Right renal pelvis (tissue), 4 donors: Measurements from ENCODE around the gene ATP8B1. TPM values are rescaled to one million over a fixed set of nuclear protein-coding genes. Genes with fewer than 3 reads are reported as not detected.

ENCODE experiments used
- DNase-seq, 4 donors: peaks; one replicate each; pipeline ENCODE4 v3.0.0-alpha.2; 2013; ENCODE audit warnings: low read depth in 4 of 4, low spot score in 3 of 4, missing footprints in 1 of 4
- polyA plus RNA-seq, 4 donors: library from polyadenylated mRNA; unstranded; fragments of 120-200 nt; gene quantifications; one replicate each; pipeline ENCODE4 v1.2.1, GENCODE V29; 2013; ENCODE audit not compliant: insufficient read length in 4 of 4

The ATP8B1 gene
- polyA plus RNA-seq, 4 donors = 26.4 to 34.5 (median 28.1) TPM

DNA sequence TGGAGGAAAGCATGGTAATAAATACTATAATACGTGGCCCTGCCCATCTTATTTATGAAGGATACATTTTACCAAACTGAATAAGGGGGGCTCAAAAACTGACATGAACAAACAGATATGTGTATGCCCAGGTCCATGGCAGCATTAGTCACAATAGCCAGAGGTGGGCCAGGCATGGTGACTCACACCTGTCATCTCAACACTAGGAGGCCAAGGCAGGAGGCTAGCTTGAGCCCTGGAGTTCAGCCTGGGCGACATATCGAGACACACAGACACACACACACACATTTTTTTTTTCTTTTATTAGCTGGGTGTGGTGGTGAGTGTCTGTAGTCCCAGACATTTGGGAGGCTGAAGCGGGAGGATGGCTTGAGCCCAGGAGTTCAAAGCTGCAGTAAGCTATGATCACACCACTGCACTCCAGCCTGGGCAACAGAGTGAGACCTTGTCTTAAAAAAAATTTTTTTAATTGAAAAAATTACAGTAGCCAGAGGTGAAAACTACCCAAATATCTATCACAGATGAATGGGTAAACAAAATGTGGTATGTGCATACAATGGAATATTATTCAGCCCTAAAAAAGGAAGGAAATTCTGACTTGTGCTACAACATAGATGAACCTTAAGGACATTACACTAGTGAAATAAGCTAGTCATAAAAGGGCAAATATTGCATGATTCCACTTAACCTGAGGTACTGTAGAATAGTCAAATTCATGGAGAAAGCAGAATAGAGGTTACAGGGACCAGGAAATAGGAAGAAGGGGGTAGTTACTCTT lies 8.0 kb downstream of the ATP8B1 start:
- DNase-seq = no peak

DNA sequence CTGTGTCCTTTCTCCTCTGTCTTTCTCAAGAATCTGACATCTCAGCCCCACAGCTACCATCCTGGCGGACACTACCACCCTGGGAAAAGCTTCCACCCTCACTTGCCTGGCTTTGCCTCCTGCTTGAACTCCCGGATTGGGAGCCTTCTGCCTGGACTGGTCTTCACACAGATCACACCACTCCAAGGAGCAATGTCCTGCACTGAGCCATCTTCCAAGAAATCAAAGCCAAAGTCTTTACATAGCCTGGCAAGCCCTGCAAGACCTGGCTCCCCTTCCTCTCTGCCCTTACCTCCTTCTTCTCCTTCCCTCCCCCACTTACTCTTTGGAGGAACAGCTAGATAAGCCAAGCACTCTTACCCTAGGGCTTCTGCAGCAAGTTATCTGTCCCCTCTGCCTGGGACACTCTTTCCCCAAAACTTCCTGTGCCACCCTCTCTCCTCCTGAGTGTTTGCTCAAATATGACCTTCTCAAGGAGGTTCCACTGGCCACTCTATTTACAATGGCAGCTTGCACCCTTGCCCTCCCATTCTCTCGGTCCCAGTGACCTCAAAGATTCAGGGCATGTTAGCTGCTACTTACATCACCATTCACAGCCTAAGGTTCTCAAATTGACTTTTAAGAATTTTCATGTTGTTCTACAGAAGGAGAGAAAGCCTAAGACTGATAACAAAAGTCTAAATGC lies 9.7 kb downstream of the ATP8B1 start:
- no peak for DNase-seq

DNA sequence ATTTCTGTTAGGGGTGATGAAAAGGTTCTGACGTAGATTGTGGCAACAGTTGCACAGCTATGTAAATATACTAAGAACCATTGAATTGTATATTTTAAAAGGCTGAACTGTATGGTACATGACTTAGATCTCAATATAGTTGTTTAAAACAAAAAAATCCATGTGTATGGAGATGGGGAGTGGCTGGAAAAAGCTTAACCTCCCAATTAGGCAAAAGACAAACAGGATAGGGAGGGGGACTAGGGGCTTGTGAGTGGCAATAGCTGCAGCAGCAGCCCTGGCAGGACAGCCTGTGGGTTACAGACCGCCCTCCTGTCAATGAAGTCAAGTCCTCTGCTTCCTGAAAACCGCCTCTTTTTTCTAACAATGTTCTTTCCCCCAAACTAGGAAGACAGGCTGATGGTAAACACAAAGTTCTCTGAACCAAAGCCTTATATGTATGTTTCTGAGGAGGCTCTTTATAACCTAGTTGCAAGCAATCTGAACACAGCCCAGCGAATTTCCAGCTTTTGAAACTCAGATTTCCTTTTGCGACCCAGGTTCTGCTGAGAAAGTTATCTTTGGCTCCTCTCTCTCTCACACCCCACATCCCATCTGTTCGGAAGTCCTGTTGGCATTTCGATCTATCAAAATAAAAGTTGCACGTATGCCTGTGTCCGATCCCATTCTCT lies 10.3 kb downstream of the ATP8B1 start:
- DNase-seq = no peak

DNA sequence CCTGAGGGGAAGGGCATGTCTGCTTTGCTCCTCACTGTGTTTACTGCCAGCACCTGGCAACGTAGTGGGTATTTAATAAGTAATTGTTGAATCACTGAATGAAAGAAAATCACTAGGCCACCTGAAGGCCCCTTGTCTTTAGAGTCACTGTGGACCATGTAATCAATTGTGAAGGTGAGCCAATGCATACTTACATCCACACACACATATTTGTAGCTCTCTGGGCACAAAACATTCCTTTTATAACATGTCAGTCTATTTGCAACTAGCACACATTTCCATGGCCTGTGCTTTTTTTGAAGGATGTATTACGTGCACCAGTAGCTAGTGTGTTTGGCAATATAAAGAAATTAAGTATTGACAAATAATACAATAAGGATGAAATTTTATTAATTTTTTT lies 11.2 kb downstream of the ATP8B1 start:
- no peak for DNase-seq

DNA sequence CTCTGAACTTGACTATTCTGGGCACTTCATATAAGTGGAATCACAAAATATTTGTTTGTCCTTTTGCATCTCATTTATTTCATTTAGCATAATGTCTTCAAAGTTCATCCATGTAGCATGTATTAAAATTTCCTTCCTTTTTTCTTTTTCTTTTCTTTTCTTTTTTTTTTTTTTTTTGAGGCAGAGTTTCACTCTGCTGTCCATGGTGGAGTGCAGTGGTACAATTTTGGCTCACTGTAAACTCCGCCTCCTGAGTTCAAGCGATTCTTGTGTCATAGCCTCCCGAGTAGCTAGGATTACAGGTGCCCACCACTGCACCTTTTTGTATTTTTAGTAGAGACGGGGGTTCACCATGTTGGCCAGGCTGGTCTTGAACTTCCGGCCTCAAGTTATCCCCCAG lies 11.9 kb downstream of the ATP8B1 start:
- no peak for DNase-seq

DNA sequence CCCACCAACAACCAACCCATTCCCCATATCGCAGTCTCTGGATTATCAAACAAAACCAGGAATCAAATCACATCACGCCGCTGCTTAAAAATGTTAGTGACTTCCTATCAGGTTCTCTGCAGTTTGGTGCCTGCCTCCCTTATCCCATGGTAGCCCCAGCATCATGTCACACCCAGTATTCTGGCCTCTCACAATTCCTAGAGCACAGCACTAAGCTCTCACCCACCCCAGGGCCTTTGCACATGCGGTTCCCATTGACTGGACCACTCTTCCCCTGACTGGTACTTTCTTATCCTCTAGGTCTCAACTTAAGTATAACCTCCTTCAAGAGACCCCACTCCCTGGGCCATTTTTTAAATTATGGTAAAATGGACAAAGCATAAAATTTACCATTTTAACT lies 12.8 kb downstream of the ATP8B1 start:
- no peak for DNase-seq

DNA sequence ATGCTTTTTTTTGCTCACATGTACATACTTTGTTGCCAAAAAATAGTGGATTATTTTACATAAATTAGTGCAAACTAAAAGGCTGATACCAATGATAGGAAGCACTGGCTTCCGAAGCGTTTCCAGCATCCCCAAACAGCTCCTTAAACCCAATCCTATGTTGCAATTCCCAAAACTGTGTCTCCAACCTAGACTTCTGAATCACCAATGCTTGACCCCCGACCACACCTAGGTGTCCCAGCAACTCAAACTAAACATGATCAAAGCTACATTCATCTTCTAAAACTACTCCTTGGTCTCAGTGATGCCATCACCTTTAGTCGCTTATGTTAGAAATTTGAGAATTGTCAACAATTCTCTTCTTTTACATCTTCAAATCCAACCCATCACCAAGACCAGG lies 13.4 kb downstream of the ATP8B1 start:
- DNase-seq = no peak

DNA sequence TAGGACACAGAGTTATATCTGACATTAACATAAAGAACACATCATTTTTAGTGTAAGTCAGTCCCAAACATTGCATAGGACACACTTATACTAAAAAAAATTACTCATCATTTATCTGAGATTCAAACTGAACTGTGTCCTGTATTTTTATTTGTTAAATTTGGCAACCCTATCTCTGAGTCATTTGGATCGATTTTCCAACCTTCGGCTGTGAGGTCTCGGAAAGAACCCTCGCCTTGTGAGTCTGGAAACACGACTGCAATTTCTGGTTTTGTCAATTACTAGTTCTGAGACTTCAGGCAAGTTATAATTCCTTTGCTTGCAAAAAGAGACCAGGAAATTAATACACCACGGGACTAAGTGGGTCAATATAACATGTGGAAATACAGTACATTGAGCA lies 14.0 kb downstream of the ATP8B1 start:
- DNase-seq = no peak

DNA sequence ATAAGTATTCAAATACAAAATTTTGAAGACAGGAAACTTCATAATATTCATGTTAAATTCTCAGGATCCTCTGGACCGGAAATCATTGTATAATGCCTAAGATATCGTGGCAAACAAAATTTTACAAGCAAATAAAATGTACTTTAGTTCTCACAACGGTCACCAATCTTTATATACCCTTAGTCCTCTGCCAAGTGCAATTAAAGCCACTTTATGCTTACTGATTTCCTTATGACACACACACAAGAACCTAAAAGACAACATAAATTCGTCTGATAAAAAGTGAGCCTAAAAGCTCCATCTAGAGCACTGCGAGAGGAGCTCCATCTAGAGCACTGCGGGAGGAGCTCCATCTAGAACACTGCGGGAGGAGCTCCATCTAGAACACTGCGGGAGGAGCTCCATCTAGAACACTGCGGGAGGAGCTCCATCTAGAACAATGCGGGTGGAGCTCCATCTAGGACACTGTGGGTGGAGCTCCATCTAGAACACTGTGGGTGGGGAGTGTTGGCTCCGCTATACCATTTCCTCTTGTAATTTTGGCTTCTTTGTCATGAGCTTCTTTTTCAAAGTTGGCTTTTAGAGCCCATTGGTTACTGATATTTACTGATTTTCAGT lies 15.9 kb downstream of the ATP8B1 start:
- no peak for DNase-seq

DNA sequence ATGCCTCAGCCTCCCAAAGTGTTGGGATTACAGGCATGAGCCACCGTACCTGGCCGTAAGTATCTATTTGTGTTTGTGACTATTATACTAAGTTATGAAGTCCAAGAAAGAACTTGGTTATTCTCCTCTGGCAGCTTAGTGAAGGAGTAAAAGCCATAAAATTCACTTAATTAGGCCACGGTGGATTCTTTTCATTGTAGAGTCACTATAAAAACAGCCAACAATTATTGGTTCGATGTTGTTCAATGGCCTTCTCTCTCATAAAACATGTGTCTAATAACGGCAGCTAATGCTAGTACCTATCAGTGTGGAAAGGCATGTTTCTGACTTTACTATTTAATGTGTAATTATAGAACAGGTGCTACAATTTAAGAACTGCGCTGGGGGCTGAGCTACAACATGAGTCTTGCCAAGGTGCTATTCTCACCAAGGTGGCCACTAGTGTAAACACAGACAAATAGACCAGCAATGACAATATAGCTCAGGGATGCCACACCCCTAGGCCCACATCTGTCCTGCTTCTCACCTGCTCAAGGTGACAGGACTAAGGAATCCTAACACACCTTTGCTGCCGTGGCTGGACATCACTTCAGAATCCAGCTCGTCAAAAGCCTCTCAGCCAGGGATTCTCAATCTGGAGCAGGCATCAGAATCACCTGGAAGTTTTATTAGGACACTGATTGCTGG lies 17.2 kb downstream of the ATP8B1 start:
- DNase-seq = no peak

DNA sequence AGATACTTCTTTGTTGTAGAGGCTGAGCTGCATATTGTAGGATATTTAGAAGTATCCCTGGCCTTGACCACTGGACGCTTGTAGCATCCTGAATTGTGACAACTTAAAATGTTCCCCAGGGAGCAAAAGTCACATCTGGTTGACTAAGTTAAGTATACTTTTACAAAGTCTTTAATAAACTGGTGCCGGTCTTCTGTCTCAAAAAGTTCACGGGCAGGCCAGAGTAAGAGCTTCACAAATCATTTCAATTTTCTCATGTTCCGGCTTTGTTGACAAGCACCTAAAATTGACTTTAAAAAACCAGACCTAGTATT lies 18.4 kb downstream of the ATP8B1 start:
- DNase-seq = no peak

DNA sequence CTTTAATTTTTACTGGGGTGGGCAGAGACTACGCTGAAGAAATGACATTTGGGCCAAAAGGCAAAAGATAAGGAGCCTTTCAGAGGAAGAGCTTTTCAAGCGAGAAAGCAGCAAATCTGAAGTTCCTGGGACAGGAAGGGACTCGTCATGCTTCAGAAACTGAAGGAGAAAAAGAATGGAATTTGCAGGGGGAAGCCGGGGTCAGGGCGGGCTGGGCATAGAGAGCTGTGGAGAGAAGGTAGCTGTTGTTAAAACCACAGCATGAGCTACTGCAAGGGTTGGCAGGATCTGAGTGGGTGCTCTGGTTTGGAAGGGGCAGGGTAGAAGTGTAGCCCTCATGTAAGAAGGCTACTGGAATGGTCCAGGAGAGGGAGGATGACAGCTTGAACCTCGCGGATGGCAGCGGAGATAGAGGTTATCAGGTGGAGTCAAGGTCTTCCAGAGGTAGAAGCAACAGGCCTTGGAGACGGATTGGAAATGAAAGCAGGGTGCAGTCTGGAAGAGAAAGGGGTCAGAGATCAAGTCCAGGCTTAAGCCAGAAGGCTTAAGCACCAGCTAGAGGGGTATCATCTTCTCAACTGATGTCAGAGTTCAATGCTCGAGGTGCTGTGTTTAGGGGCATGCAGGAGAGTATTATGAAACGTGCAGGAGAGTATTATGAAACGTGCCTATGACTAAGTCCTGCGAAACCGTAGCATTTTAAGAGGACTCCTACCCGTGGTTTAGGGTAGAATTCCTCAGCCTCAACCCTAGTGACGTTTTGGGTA lies 18.9 kb downstream of the ATP8B1 start:
- no peak for DNase-seq

DNA sequence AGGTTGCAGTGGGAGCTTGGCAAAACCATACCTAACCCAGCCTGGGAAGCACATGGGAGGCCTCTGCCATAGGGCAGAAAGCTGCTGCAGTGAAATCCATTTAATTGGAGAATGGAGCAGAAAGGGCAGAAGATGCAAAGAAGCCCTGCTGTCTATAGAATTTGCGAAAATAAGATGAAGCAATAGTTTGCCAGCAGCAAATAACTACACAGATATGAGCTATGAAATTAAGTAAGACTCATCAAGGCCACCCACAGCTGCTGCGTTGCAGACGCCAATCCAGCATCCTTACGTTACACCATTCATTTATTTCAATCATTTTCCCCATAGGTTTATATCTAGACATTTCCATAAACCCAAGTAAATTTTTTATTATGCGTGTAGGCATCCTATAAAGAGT lies 21.1 kb downstream of the ATP8B1 start:
- DNase-seq = no peak

DNA sequence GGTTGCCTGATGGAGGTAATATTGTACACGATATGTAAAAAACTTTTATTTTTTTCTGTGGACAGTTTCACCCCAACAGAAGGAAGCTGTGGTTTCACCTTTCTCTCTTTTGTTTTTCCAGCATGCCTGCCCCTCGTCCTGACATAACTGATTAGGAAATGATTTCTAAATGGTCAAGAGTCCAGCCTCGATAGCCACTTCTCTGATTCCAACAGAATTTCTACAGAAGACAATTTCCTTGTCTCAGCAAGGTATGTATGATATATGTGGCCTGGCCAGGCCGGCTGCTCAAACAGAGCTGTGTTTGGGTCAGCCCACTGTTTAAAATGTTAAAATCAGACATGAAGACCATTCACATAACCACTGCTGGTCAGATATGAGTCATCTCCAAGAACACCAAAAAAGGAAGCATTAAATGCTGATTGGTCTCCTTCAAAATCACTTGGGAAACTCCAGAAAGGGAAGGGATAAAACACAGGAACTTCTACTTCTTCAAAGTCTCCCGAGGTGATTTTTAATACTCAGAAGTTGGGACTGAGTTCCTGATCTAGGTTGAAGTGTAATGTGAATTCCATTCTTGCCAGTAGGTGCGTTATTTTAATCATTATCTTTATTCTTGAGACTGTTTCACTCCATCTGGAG lies 22.3 kb downstream of the ATP8B1 start:
- DNase-seq = no peak

DNA sequence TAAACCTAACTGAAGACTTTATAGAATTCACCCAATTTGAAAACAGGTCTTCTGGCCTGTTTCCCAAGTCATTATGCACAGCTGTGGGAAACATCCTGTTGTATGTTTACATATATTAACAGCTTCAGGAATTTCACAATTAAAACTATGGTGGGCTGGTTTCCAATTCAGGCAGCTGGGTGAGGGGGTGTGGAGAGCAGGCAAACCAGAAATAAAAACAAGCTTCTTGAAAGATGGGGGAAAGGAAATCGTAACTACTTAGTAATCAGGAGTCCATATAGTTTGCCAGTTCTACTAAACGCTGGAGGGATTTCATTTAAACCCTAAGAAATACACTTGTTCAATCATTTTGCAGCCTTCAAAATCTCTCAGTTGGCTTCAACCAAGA lies 22.8 kb downstream of the ATP8B1 start:
- peak in 2 of 4 donors; percentile 41 to 71 for DNase-seq

DNA sequence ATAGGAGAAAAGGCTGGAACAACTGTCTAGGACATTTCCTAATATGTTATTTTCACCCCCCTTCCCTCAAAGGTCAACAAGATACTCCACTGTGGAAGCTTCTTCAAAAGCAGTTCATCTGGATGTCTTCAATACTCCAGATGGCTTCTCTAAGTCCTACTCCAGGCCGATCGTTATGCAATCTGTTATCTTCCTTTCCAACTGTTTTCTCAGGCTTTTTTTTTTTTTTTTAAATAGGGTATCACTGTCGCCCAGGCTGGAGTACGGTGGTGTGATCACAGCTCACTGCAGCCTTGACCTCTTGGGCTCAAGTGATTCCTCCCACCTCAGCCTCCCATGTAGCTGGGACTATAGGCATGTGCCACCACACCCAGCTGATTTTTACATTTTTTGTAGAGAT lies 26.3 kb downstream of the ATP8B1 start:
- no peak for DNase-seq

DNA sequence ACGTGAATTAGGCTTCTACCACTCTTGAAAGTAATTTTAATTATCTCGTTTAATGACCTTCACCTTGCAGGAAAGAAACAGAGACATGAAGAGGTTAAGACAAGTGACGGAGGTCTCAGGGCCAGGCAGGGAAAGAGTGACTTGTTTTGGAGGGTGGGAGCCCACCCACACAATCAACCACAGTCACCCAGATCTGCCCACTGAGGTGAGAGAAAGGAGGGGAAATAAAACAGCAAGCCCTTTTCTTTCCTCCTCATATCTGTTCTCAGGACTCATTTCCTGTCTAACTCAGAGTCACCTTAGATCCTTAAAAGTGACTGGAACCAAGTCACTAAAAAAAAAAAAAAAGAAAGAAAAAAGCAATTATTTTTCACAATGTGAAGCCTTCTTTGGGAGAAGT lies 26.8 kb downstream of the ATP8B1 start:
- no peak for DNase-seq

DNA sequence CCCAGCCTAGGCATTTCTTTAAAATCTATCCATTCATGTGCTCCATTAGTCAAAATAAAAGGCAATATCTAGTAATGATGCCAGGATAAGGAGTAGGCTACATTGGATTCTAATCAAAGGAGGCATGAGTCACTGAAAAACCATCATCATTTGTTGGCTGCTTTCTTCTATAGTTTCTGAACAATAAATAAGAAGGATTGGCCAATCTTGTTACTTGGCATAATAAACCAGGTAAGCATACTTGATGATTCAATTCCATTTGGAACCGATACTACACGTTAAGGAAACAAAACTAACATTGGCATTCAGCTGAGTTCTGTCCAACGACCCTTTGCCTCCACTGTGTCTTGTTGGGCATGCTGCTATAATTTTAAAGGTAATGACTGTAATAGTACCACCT lies 27.2 kb downstream of the ATP8B1 start:
- no peak for DNase-seq

DNA sequence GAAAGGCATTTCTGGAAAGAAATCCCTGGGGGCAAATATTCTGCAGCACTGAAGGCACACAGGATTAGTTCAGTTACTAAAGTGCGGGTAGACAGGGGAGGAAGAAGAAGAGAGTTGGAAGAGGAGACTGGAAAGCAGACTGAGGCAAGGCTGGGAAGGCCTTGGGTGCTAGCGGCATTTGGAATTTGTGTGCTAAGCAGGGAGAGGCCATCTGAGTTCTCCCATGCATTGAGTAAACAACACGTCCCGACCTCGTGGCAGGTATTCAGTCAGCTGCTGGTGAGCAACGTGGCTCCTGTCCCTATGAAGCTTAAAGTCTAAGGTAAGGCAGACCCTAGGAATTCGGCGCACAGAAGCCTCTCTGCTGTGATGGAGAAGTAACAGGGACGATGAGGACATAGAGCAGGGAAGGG lies 30.7 kb downstream of the ATP8B1 start:
- no peak for DNase-seq

DNA sequence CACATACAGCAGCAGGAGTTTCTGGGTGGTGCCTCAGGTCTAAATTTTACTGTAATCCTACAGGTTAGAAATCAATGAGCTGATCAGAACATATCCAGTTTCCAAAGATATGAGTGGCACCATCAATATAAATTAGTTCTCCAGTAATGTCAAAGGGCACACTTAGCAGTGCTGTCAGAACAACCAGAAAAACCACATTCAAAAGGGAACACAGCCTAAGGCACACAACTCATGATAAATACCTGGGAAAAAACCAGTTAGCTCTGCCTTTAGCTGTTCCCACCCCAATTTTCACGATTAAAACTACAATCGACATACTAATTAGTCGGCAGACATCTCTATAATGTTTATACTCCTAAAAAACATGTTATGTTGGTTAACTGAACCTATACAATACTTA lies 31.5 kb downstream of the ATP8B1 start:
- DNase-seq = no peak
